ENCODE measurements around the gene SLC16A8.
A peak's percentile ranks its signal among the peaks of the same experiment; 100 is the strongest.

SLC16A8 gene

DNA sequence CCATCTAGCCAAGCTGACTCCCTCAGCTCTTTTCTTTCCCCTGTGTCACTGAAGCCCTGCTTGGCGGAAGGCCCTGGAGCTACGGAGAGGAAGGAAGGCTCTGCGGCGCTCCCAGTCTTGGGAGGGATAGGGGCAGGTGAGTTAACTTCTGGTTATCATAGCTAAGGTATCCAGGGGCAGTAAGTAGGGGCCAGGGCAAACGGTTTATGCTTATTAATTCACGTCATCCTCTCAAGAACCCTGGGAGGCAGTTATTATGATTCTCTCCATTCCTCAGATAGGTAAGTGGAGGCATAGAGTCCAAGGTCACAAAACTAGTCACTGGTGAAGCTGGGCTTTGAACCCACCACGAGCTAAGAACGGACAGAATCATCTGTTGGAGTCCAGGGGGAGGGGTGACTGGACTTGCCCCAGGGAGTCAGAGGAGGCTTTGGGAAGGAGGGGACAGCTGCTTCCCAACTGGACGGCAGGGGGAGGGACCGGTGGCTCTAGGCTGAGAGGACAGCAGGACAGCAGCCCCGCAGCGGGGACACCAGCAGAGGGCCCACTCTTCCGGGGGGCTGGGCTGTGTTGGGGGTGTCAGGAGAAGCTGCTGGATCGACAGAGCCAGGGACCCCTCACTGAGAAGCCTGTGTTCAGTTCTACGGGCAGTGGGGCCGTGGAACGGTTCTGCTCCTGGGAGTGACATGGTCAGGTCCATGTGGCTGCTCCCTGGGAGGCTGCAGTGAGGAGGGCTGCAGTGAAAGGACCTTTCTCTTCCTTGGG is 23.0 kb upstream of the SLC16A8 start:
- H3K27me3 ChIP-seq (ENCODE audit: control insufficient read depth in 5 of 5, insufficient read depth in 4 of 5, low read length in 5 of 5): no peaks in the 10 kb centered on the region
- no peak overlapping the region for H3K9ac ChIP-seq (ENCODE audit: low read length in 5 of 5)
- peaks cover 0 to 9% (median 2%) of the 10 kb centered on the region in 5 donors for H3K36me3 ChIP-seq (ENCODE audit: control insufficient read depth in 5 of 5, insufficient read depth in 5 of 5, low read length in 5 of 5)
- H3K9me3 ChIP-seq (ENCODE audit: control insufficient read depth in 5 of 5, low read length in 5 of 5): no peaks in the 10 kb centered on the region
- H3K27ac ChIP-seq (ENCODE audit: low read depth, low read length): no peak overlapping the region
- peaks cover 0 to 22% (median 13%) of the 10 kb centered on the region in 5 donors for H3K4me1 ChIP-seq (ENCODE audit: control insufficient read depth in 5 of 5, insufficient read depth in 5 of 5, low read length in 5 of 5)
- no peak overlapping the region for H3K4me3 ChIP-seq (ENCODE audit: low read depth in 1 of 5, low read length in 5 of 5)

DNA sequence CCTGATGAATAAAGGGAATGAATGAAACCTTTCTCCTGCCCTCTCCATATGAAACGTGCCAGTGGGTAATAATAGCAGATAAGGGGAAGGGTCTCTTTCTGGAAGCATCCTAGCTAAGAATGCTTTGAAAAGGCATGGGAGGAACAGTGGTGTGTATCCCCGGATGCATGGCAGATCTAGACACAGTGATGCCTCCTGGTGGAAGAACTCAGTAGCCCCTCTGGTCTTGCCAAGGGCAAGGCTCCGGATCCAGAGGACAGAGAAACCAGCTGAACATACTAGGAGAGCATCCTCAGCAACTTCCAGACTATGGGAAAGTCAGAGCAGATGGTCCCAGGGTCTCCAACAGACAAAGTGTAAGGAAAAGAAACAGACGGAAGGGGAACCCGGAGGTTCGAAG is 20.1 kb upstream of the SLC16A8 start:
- no peaks in the 10 kb centered on the region for H3K27me3 ChIP-seq (ENCODE audit: control insufficient read depth in 5 of 5, insufficient read depth in 4 of 5, low read length in 5 of 5)
- peaks cover 0 to 2% (median 2%) of the 10 kb centered on the region in 5 donors for H3K36me3 ChIP-seq (ENCODE audit: control insufficient read depth in 5 of 5, insufficient read depth in 5 of 5, low read length in 5 of 5)
- no peaks in the 10 kb centered on the region for H3K9me3 ChIP-seq (ENCODE audit: control insufficient read depth in 5 of 5, low read length in 5 of 5)
- no peak overlapping the region for H3K27ac ChIP-seq (ENCODE audit: low read depth, low read length)
- no peak overlapping the region for H3K4me3 ChIP-seq (ENCODE audit: low read depth in 1 of 5, low read length in 5 of 5)
- H3K9ac ChIP-seq (ENCODE audit: low read length in 5 of 5): no peak overlapping the region
- H3K4me1 ChIP-seq (ENCODE audit: control insufficient read depth in 5 of 5, insufficient read depth in 5 of 5, low read length in 5 of 5): peaks cover 0 to 15% (median 7%) of the 10 kb centered on the region in 5 donors

DNA sequence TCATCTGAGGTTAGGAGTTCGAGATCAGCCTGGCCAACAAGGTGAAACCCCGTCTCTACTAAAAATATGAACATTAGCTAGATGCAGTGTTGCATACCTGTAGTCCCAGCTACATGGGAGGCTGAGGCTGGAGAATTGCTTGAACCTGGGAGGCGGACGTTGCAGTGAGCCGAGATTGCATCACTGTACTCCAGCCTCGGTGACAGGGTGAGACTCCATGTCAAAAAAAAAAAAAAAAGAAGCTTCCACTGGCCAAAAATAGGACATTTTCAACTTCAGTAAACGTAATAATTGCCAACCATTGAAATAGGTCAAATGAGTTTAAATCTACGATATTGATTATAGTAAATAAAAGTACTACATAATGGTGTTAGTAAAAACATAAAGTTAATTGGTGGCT is 19.7 kb upstream of the SLC16A8 start:
- no peaks in the 10 kb centered on the region for H3K9me3 ChIP-seq (ENCODE audit: control insufficient read depth in 5 of 5, low read length in 5 of 5)
- no peak overlapping the region for H3K4me3 ChIP-seq (ENCODE audit: low read depth in 1 of 5, low read length in 5 of 5)
- H3K36me3 ChIP-seq (ENCODE audit: control insufficient read depth in 5 of 5, insufficient read depth in 5 of 5, low read length in 5 of 5): peaks cover 0 to 2% (median 0%) of the 10 kb centered on the region in 5 donors
- H3K27me3 ChIP-seq (ENCODE audit: control insufficient read depth in 5 of 5, insufficient read depth in 4 of 5, low read length in 5 of 5): no peaks in the 10 kb centered on the region
- H3K9ac ChIP-seq (ENCODE audit: low read length in 5 of 5): no peak overlapping the region
- no peak overlapping the region for H3K27ac ChIP-seq (ENCODE audit: low read depth, low read length)
- peaks cover 0 to 17% (median 10%) of the 10 kb centered on the region in 5 donors for H3K4me1 ChIP-seq (ENCODE audit: control insufficient read depth in 5 of 5, insufficient read depth in 5 of 5, low read length in 5 of 5)

DNA sequence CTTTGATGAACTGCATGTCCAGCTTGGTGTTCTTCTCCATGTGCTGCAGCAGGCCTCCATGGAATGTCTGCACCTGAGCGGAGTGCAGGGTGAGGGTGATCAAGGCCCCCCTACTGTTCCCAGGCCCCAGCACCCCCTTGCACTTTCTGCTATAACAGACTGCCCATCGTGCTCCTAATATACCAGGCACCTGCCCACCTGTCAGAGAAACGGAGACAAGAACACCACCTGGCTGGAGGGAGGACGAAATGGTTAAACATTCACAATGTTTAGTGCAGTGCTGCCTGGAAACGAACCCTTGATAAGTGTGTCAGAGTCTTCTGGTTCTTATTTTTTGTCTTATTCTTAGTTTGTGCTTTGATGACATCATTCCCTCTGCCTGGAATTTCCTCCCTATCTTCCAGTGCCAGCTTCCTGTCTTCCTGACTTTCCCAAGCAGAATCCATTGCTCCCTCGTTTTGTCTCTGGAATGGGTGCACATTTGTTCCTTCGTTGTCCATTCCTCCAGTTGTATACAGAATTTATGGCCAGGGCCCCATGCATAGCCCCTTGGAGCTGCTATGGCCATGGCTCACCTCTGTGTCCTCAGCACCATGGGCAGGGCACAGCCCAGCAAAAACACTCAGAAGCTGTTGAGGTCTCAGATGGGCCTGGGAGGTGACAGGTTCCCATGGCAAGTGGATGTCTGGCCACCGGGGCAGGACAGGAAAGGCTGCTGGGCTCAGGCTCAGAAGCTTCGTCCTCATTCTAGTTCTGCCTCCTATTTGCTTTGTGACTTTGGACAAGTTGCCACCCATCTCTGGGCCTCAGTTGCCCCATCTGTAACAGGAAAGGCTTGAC is 14.6 kb upstream of the SLC16A8 start:
- Histone ChIP-seq H3K4me3 (ENCODE audit: low read depth in 1 of 5, low read length in 5 of 5) (no peak overlapping the region), H3K9ac (ENCODE audit: low read length in 5 of 5) (no peak overlapping the region), H3K27me3 (ENCODE audit: control insufficient read depth in 5 of 5, insufficient read depth in 4 of 5, low read length in 5 of 5) (no peaks in the 10 kb centered on the region), H3K27ac (ENCODE audit: low read depth, low read length) (no peak overlapping the region), H3K36me3 (ENCODE audit: control insufficient read depth in 5 of 5, insufficient read depth in 5 of 5, low read length in 5 of 5) (peaks cover 0 to 3% (median 2%) of the 10 kb centered on the region in 5 donors), H3K4me1 (ENCODE audit: control insufficient read depth in 5 of 5, insufficient read depth in 5 of 5, low read length in 5 of 5) (peaks cover 0 to 13% (median 4%) of the 10 kb centered on the region in 5 donors), H3K9me3 (ENCODE audit: control insufficient read depth in 5 of 5, low read length in 5 of 5) (no peaks in the 10 kb centered on the region)

DNA sequence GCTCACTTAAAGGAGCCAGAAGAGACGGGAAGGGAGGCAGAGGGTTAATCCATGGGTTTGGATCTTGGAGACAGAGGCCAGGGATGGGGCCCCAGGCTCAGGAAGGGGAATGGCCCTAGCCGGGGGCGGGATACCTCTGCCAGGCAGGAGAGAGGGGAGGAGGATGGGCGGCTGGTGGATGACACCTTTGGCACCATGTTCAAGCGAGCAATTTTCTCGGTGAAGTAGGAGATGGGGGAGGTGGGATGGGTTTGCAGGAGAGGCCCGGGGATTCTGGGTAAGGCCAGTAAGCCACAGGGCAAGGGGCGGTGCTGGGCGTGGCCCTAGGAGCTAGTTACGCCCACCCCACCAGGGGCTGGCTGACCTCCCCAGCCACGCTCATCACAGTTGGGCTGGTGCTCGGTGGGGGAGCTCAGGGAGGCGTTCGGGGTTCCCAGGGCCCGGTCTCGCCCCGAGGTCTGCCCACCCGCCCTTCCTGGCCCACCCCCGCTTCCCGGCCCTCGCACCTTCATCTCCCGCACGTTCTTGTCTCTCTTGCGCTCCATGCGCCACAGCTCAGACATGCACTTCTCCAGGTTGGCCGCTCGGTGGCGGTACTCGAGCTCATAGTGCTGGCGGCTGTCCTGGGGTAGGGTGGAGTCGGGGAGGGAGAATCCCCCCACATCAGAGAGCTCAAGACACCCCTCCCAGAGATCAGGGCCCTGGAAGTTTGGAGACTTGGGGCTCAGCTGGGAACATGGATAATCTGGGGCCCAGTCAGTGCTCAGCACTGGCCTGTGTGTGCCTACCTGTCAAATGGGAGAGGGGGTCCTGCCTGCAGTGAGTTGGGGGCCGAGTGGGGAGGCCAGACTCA is 13.8 kb upstream of the SLC16A8 start:
- peaks cover 0 to 13% (median 4%) of the 10 kb centered on the region in 5 donors for H3K4me1 ChIP-seq (ENCODE audit: control insufficient read depth in 5 of 5, insufficient read depth in 5 of 5, low read length in 5 of 5)
- H3K9ac ChIP-seq (ENCODE audit: low read length in 5 of 5): no peak overlapping the region
- no peaks in the 10 kb centered on the region for H3K9me3 ChIP-seq (ENCODE audit: control insufficient read depth in 5 of 5, low read length in 5 of 5)
- H3K36me3 ChIP-seq (ENCODE audit: control insufficient read depth in 5 of 5, insufficient read depth in 5 of 5, low read length in 5 of 5): peaks cover 0 to 5% (median 3%) of the 10 kb centered on the region in 5 donors
- H3K27me3 ChIP-seq (ENCODE audit: control insufficient read depth in 5 of 5, insufficient read depth in 4 of 5, low read length in 5 of 5): no peaks in the 10 kb centered on the region
- no peak overlapping the region for H3K27ac ChIP-seq (ENCODE audit: low read depth, low read length)
- H3K4me3 ChIP-seq (ENCODE audit: low read depth in 1 of 5, low read length in 5 of 5): no peak overlapping the region

DNA sequence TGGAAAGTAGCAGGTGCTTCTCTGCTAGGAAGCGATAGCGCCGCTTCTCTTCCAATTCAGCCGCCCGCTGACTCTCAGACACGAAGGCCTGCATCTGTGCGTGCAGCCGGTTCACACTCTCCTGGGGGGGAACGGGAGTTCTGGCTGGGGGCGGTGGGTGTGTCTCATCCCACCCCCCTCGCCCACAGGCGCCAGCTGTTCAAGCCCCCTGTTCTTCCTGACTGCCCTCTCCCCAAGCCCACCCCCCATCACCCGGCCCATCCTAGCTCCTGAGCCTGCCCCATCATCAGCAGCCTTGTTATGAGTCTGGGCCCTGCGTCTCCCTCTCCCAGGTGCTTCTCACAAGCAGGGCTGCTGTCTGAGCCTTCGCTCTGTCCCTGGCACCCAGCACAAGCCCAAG is 13.1 kb upstream of the SLC16A8 start:
- Histone ChIP-seq H3K4me3 (ENCODE audit: low read depth in 1 of 5, low read length in 5 of 5) (no peak overlapping the region), H3K9ac (ENCODE audit: low read length in 5 of 5) (no peak overlapping the region), H3K27ac (ENCODE audit: low read depth, low read length) (no peak overlapping the region), H3K4me1 (ENCODE audit: control insufficient read depth in 5 of 5, insufficient read depth in 5 of 5, low read length in 5 of 5) (peaks cover 0 to 13% (median 4%) of the 10 kb centered on the region in 5 donors), H3K9me3 (ENCODE audit: control insufficient read depth in 5 of 5, low read length in 5 of 5) (no peaks in the 10 kb centered on the region), H3K27me3 (ENCODE audit: control insufficient read depth in 5 of 5, insufficient read depth in 4 of 5, low read length in 5 of 5) (no peaks in the 10 kb centered on the region), H3K36me3 (ENCODE audit: control insufficient read depth in 5 of 5, insufficient read depth in 5 of 5, low read length in 5 of 5) (peaks cover 0 to 5% (median 3%) of the 10 kb centered on the region in 5 donors)

DNA sequence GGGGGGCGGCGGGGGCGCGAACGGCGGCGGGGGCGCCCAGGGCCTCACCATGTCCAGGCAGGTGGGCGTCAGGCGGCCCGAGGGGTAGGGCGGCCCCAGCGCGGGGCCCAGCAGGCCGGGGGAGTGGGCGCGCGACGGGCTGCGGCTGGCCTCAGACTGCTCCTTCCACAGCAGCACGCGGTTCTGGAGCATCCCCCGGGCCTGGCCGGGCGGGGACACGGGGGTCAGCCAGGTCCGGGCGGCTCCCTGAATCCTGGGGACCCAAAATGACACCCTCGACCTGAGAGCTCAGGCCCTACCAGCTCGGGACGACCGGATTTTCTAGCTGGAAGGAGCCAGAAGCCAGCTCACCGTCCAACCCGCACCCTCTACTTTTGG is 5.5 kb upstream of the SLC16A8 start:
- peaks cover 0 to 5% (median 4%) of the 10 kb centered on the region in 5 donors for H3K4me1 ChIP-seq (ENCODE audit: control insufficient read depth in 5 of 5, insufficient read depth in 5 of 5, low read length in 5 of 5)
- no peaks in the 10 kb centered on the region for H3K9me3 ChIP-seq (ENCODE audit: control insufficient read depth in 5 of 5, low read length in 5 of 5)
- H3K4me3 ChIP-seq (ENCODE audit: low read depth in 1 of 5, low read length in 5 of 5): no peak overlapping the region
- H3K36me3 ChIP-seq (ENCODE audit: control insufficient read depth in 5 of 5, insufficient read depth in 5 of 5, low read length in 5 of 5): peaks cover 3 to 29% (median 11%) of the 10 kb centered on the region in 5 donors
- H3K9ac ChIP-seq (ENCODE audit: low read length in 5 of 5): no peak overlapping the region
- no peak overlapping the region for H3K27ac ChIP-seq (ENCODE audit: low read depth, low read length)
- peaks cover 0 to 9% (median 0%) of the 10 kb centered on the region in 5 donors for H3K27me3 ChIP-seq (ENCODE audit: control insufficient read depth in 5 of 5, insufficient read depth in 4 of 5, low read length in 5 of 5)

DNA sequence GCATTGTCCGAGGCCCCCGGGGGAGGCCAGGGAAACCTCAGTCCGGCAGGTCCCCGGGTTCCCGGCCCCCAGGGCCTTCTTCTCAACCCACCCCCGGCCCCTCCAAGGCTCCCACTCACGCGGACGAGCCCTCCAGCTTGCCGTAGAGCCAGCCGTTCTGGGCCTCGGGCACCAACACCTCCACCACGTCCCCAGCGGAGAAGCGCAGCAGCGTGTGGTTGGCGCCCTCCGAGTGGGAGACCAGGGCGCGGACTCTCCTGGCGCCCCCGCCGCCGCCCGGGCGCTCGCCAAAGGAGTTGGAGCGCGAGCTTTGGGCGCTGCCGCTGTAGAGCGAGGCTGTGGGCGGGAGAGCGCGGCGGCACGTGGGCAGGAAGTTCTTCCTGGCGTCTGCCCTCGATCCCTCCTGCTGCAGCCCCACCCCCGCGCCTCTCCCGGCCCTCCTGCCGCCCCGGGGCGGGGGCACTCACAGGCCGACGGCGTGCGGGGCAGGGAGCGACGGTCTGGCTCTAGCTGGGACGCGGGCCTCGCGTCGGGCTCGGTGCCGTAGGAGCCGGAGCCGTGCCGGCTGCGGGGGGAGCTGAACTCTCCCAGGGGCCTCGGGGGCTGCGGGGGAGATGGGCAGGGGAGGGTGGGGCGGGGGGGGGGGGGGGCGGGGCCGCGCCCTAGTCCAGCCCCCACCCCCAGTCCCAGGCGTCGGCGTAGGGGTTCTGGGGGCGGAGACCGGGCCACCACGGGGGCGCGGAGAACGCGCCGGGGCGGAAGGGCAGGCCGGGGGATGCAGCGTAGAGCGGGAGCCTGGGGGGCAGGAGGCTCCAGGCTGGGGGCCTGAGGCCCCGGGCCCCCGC is 4.9 kb upstream of the SLC16A8 start:
- peaks cover 3 to 27% (median 11%) of the 10 kb centered on the region in 5 donors for H3K36me3 ChIP-seq (ENCODE audit: control insufficient read depth in 5 of 5, insufficient read depth in 5 of 5, low read length in 5 of 5)
- no peak overlapping the region for H3K27ac ChIP-seq (ENCODE audit: low read depth, low read length)
- peak overlapping the region in 1 of 5 donors; percentile 35 for H3K9ac ChIP-seq (ENCODE audit: low read length in 5 of 5)
- H3K27me3 ChIP-seq (ENCODE audit: control insufficient read depth in 5 of 5, insufficient read depth in 4 of 5, low read length in 5 of 5): peaks cover 0 to 9% (median 0%) of the 10 kb centered on the region in 5 donors
- H3K9me3 ChIP-seq (ENCODE audit: control insufficient read depth in 5 of 5, low read length in 5 of 5): no peaks in the 10 kb centered on the region
- H3K4me3 ChIP-seq (ENCODE audit: low read depth in 1 of 5, low read length in 5 of 5): peak overlapping the region in 2 of 5 donors; percentile 28 to 35
- H3K4me1 ChIP-seq (ENCODE audit: control insufficient read depth in 5 of 5, insufficient read depth in 5 of 5, low read length in 5 of 5): peaks cover 0 to 5% (median 4%) of the 10 kb centered on the region in 5 donors

DNA sequence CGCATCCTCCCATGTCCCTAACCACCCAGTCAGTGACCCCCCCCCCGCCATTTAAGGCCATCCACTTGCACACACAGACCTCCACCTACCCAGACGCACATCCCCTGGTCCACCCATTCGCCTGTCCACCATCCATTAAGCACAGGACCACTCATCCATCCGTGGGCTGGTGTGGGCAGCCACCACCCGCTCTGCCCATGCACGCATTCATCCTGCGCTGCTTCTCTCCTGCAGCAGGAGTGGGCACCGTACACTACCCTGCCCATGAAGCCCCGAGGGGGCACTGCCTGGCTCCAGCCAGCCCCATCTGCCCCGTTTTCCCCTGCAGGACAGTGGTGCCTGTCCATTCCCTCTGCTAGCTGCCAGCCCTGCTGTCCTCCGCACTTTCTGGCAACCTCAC is 3.9 kb upstream of the SLC16A8 start:
- no peak overlapping the region for H3K9ac ChIP-seq (ENCODE audit: low read length in 5 of 5)
- no peaks in the 10 kb centered on the region for H3K9me3 ChIP-seq (ENCODE audit: control insufficient read depth in 5 of 5, low read length in 5 of 5)
- peaks cover 0 to 24% (median 11%) of the 10 kb centered on the region in 5 donors for H3K36me3 ChIP-seq (ENCODE audit: control insufficient read depth in 5 of 5, insufficient read depth in 5 of 5, low read length in 5 of 5)
- no peak overlapping the region for H3K27ac ChIP-seq (ENCODE audit: low read depth, low read length)
- H3K4me3 ChIP-seq (ENCODE audit: low read depth in 1 of 5, low read length in 5 of 5): no peak overlapping the region
- peaks cover 2 to 13% (median 6%) of the 10 kb centered on the region in 5 donors for H3K27me3 ChIP-seq (ENCODE audit: control insufficient read depth in 5 of 5, insufficient read depth in 4 of 5, low read length in 5 of 5)
- peaks cover 0 to 5% (median 4%) of the 10 kb centered on the region in 5 donors for H3K4me1 ChIP-seq (ENCODE audit: control insufficient read depth in 5 of 5, insufficient read depth in 5 of 5, low read length in 5 of 5)

All from subcutaneous abdominal adipose tissue (tissue), 5 donors.